ENCODE data around the gene PDE4DIP.
"Not testable (repeated sequence)": the region's sequence is repeated elsewhere in the genome, so short reads cannot be mapped to it uniquely, and the experiment has no call there.

- TF ChIP-seq CTCF (IDR thresholded peaks at IDR 0.05; ENCODE audit: low read depth, low read length, missing input control); RAD21 (IDR thresholded peaks at IDR 0.05); JUND (IDR thresholded peaks at IDR 0.05); SP1 (IDR thresholded peaks at IDR 0.05); ZBTB33 (IDR thresholded peaks at IDR 0.05); EGR1 (IDR thresholded peaks at IDR 0.05; ENCODE audit: low read depth in 2 of 2); ATF3 (IDR thresholded peaks at IDR 0.05); YY1 (IDR thresholded peaks at IDR 0.05): not testable (repeated sequence)
Measured at GRCh38 chr1:149064611-149065010, 220.4 kb downstream of the PDE4DIP start.

Measured in liver (tissue), 3 donors.